MM.1S (cell line): ENCODE measurements around the gene RFNG.

Experiments used
- DNase-seq: peaks from one replicate; pipeline ENCODE4 v3.0.0-alpha.2; 2015
- H2AFZ ChIP-seq: fragments of 300-600 bp; sonication (generic); 2 replicates; pipeline ENCODE4 v1.6.0; 2016; ENCODE audit warnings: antibody characterized with exemption, low read length
- H3F3A ChIP-seq: fragments of 300-600 bp; sonication (generic); 2 replicates; pipeline ENCODE4 v1.6.1; 2016; ENCODE audit warnings: mild to moderate bottlenecking, antibody characterized with exemption, low read length, moderate library complexity, mixed read lengths; ENCODE audit not compliant: insufficient read depth
- H3K27ac ChIP-seq: fragments of 300-600 bp; sonication (generic); 2 replicates; pipeline ENCODE4 v1.5.1; 2016; ENCODE audit warnings: mild to moderate bottlenecking, low read length
- H3K27me3 ChIP-seq: fragments of 300-600 bp; sonication (generic); replicated peaks from 2 replicates; pipeline ENCODE4 v1.6.0; 2016; ENCODE audit warnings: low read length; ENCODE audit not compliant: insufficient read depth
- H3K36me3 ChIP-seq: fragments of 300-600 bp; sonication (generic); replicated peaks from 2 replicates; pipeline ENCODE4 v1.6.1; 2016; ENCODE audit warnings: mild to moderate bottlenecking, low read length, mixed read lengths; ENCODE audit not compliant: insufficient read depth
- H3K4me1 ChIP-seq: fragments of 300-600 bp; sonication (generic); 2 replicates; pipeline ENCODE4 v1.6.1; 2016; ENCODE audit warnings: low read length, mixed read lengths
- H3K4me2 ChIP-seq: fragments of 300-600 bp; sonication (generic); 2 replicates; pipeline ENCODE4 v1.6.0; 2016; ENCODE audit warnings: low read depth, low read length
- H3K4me3 ChIP-seq: fragments of 300-600 bp; sonication (generic); 2 replicates; pipeline ENCODE4 v1.5.1; 2016; ENCODE audit warnings: low read length, mixed read lengths
- H3K79me2 ChIP-seq: fragments of 300-600 bp; sonication (generic); 2 replicates; pipeline ENCODE4 v1.6.1; 2016; ENCODE audit warnings: mixed run types, low read length, mixed read lengths
- H3K9ac ChIP-seq: fragments of 300-600 bp; sonication (generic); 2 replicates; pipeline ENCODE4 v1.6.1; 2016; ENCODE audit warnings: low read length, mixed read lengths
- H3K9me2 ChIP-seq: fragments of 300-600 bp; sonication (generic); replicated peaks from 2 replicates; pipeline ENCODE4 v1.6.1; 2016; ENCODE audit warnings: mild to moderate bottlenecking, low read length, mixed read lengths; ENCODE audit not compliant: insufficient read depth
- H3K9me3 ChIP-seq: fragments of 300-600 bp; sonication (generic); replicated peaks from 2 replicates; pipeline ENCODE4 v1.6.1; 2016; ENCODE audit warnings: mild to moderate bottlenecking, low read length, mixed read lengths; ENCODE audit not compliant: insufficient read depth
- H4K20me1 ChIP-seq: fragments of 300-600 bp; sonication (generic); 2 replicates; pipeline ENCODE4 v1.6.1; 2016; ENCODE audit warnings: mild to moderate bottlenecking, low read length, moderate library complexity, mixed read lengths; ENCODE audit not compliant: insufficient read depth
- EZH2 ChIP-seq: fragments of 300-600 bp; sonication (generic); optimal IDR thresholded peaks from 2 replicates; pipeline ENCODE3; 2017; ENCODE audit warnings: low read depth, mild to moderate bottlenecking, antibody characterized with exemption, low read length, mixed read lengths
- EZH2phosphoT487 ChIP-seq: fragments of 300-600 bp; sonication (generic); IDR thresholded peaks from 2 replicates; pipeline ENCODE4 v1.6.1; 2018; ENCODE audit warnings: antibody characterized with exemption, low read length
- TF ChIP-seq, protein P1 (sequence below): fragments of 300-600 bp; sonication (generic); IDR thresholded peaks from 2 replicates; pipeline ENCODE4 v1.5.1; 2016; ENCODE audit warnings: antibody characterized with exemption, low read length, mixed read lengths

The RFNG gene

DNA sequence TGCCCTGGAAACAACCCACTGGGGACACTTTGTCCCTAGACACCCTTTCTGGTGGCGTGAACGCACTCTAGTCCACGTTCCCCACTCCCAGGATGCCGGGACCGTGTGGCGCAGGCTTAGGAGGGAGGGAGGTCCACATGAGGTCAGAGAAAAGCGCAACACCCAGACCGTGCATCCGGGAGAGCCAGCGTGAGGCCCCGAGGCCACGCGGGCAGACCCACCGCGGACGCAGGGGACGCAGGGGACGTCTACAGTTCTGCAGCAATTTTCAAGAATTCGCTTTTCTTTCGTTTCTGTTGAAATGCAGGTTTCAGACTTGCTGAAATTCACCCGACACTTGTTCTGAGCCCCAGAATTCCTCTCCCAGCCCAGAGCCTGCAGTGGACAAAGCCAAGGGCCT is 4.7 kb downstream of the RFNG start:
- no peaks in the 10 kb centered on the region for H3K4me1 ChIP-seq
- H3K27me3 ChIP-seq: no peaks in the 10 kb centered on the region
- H3K4me2 ChIP-seq: no peak overlapping the region
- no peak for DNase-seq
- H3K36me3 ChIP-seq: no peaks in the 10 kb centered on the region; the same call in 1 of the 2 replicates
- H2AFZ ChIP-seq: no peak overlapping the region
- no peak overlapping the region for H3K9ac ChIP-seq
- no peaks in the 10 kb centered on the region for H4K20me1 ChIP-seq
- H3K9me3 ChIP-seq: no peaks in the 10 kb centered on the region
- no peak overlapping the region for H3K27ac ChIP-seq
- H3F3A ChIP-seq: no peaks in the 10 kb centered on the region
- H3K9me2 ChIP-seq: no peaks in the 10 kb centered on the region
- TF ChIP-seq EZH2phosphoT487 (no peak), EZH2 (no peak)
- H3K4me3 ChIP-seq: no peak overlapping the region
- peaks cover 4% of the 10 kb centered on the region; the same call in 1 of the 2 replicates for H3K79me2 ChIP-seq

DNA sequence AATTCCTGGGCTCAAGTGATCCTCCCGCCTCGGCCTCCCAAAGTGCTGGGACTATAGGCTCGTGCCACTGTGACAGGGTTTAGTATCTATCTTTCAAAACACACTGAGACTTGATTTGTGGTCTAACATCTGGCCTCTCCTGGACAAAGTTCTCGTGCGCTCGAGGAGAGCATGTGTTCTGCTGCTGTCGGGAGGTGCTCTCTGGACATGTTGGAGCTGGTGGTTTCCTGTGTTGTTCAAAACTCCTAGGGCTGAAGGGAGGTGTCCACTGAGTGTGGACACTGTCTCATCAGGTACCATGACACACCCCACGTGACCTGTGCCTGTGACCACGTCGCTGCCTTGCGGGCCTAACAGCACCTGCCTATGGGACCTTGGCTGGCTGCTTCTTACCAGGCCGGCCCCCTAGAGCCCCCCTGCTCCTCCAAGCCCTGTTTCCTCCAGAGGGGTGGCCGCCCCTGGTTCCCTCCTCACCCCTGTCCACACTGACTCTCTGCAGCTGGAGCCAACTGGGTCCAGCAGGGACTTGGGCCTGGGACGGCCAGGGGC is 5.6 kb downstream of the RFNG start:
- H3K9me2 ChIP-seq: no peaks in the 10 kb centered on the region
- no peak overlapping the region for H3K27ac ChIP-seq
- no peaks in the 10 kb centered on the region for H4K20me1 ChIP-seq
- H2AFZ ChIP-seq: no peak overlapping the region
- H3K36me3 ChIP-seq: no peaks in the 10 kb centered on the region; the same call in 1 of the 2 replicates
- TF ChIP-seq, protein P1, sequence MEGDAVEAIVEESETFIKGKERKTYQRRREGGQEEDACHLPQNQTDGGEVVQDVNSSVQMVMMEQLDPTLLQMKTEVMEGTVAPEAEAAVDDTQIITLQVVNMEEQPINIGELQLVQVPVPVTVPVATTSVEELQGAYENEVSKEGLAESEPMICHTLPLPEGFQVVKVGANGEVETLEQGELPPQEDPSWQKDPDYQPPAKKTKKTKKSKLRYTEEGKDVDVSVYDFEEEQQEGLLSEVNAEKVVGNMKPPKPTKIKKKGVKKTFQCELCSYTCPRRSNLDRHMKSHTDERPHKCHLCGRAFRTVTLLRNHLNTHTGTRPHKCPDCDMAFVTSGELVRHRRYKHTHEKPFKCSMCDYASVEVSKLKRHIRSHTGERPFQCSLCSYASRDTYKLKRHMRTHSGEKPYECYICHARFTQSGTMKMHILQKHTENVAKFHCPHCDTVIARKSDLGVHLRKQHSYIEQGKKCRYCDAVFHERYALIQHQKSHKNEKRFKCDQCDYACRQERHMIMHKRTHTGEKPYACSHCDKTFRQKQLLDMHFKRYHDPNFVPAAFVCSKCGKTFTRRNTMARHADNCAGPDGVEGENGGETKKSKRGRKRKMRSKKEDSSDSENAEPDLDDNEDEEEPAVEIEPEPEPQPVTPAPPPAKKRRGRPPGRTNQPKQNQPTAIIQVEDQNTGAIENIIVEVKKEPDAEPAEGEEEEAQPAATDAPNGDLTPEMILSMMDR: no peak
- TF ChIP-seq EZH2phosphoT487 (no peak), EZH2 (no peak)
- H3K27me3 ChIP-seq: 0 out of 2 replicates have a peak, but pooled peaks cover 4% of the 10 kb centered on the region
- H3K4me3 ChIP-seq: no peak overlapping the region
- no peaks in the 10 kb centered on the region for H3K4me1 ChIP-seq
- H3K9ac ChIP-seq: no peak overlapping the region
- no peaks in the 10 kb centered on the region for H3K9me3 ChIP-seq
- no peaks in the 10 kb centered on the region for H3F3A ChIP-seq
- peaks cover 3% of the 10 kb centered on the region; the same call in 1 of the 2 replicates for H3K79me2 ChIP-seq
- H3K4me2 ChIP-seq: no peak overlapping the region
- DNase-seq: no peak

- no peak overlapping the region for H2AFZ ChIP-seq
- no peak overlapping the region for H3K4me3 ChIP-seq
- no peaks in the 10 kb centered on the region for H3K4me1 ChIP-seq
These were observed 8.1 kb downstream of the RFNG start for GRCh38 chr17:82043507-82043906.

More at GRCh38 chr17:82043507-82043906, 8.1 kb downstream of the RFNG start:
- H3K9me2 ChIP-seq: no peaks in the 10 kb centered on the region
- H3K9ac ChIP-seq: no peak overlapping the region
- H4K20me1 ChIP-seq: no peaks in the 10 kb centered on the region
- no peaks in the 10 kb centered on the region for H3K9me3 ChIP-seq
- no peaks in the 10 kb centered on the region for H3F3A ChIP-seq
- H3K27ac ChIP-seq: no peak overlapping the region
- no peak for DNase-seq
- H3K4me2 ChIP-seq: no peak overlapping the region
- H3K27me3 ChIP-seq: 0 out of 2 replicates have a peak, but pooled peaks cover 6% of the 10 kb centered on the region
- TF ChIP-seq EZH2: no peak
- TF ChIP-seq EZH2phosphoT487: no peak
- TF ChIP-seq, protein P1: no peak
- no peaks in the 10 kb centered on the region; the same call in 1 of the 2 replicates for H3K36me3 ChIP-seq
- H3K79me2 ChIP-seq: no peaks in the 10 kb centered on the region
